PC-3 (cell line): ENCODE data around the gene PRKCQ. TPM values are rescaled to one million over a fixed set of nuclear protein-coding genes. Genes with fewer than 3 reads are reported as not detected.

Source experiments
- ATAC-seq: fragments of 200-7000 bp; cut with Tn5 transposase; 2 replicates; pipeline ENCODE4 v1.9.1; 2020; ENCODE audit warnings: mild to moderate bottlenecking, moderate library complexity
- BruUV-seq: library from RNA; stranded (reverse); fragments of 400-500 nt; replicated peaks from 2 replicates; lab custom pipeline; 2021; lab: Mats Ljungman, UMichigan
- CTCF ChIA-PET: fragments of 300-600 bp; sonication (Branson Sonifier 250); formaldehyde crosslinking; loops from one replicate; lab custom pipeline; 2022; ENCODE audit warnings: antibody characterized with exemption; lab: Charles Lee
- POLR2A ChIA-PET: fragments of 300-600 bp; sonication (Branson Sonifier 250); formaldehyde crosslinking; loops from one replicate; lab custom pipeline; 2022; ENCODE audit warnings: antibody characterized with exemption; ENCODE audit not compliant: unreplicated experiment; lab: Charles Lee
- DNase-seq: peaks from one replicate; pipeline ENCODE4 v3.0.0-alpha.2; 2015
- H2AFZ ChIP-seq: fragments of 300-600 bp; sonication (generic); 2 replicates; pipeline ENCODE4 v1.6.0; 2016; ENCODE audit warnings: antibody characterized with exemption, low read length
- H3F3A ChIP-seq: fragments of 300-600 bp; sonication (generic); one replicate; pipeline ENCODE4 v1.6.0; 2017; ENCODE audit warnings: antibody characterized with exemption, low read length, control low read depth, mild to moderate bottlenecking; ENCODE audit not compliant: unreplicated experiment
- H3K27ac ChIP-seq: fragments of 300-600 bp; sonication (generic); 2 replicates; pipeline ENCODE4 v1.5.1; 2016; ENCODE audit warnings: mild to moderate bottlenecking, low read length
- H3K27me3 ChIP-seq: fragments of 300-600 bp; sonication (generic); 2 replicates; pipeline ENCODE4 v1.6.1; 2016; ENCODE audit warnings: low read length, mixed read lengths
- H3K36me3 ChIP-seq: fragments of 300-600 bp; sonication (generic); 2 replicates; pipeline ENCODE4 v1.6.1; 2016; ENCODE audit warnings: low read depth, mixed run types, low read length, mixed read lengths
- H3K4me1 ChIP-seq: fragments of 300-600 bp; sonication (generic); 2 replicates; pipeline ENCODE4 v1.5.1; 2016; ENCODE audit warnings: low read length; ENCODE audit not compliant: insufficient read depth
- H3K4me2 ChIP-seq: fragments of 300-600 bp; sonication (generic); 2 replicates; pipeline ENCODE4 v1.6.0; 2016; ENCODE audit warnings: low read length
- H3K4me3 ChIP-seq: fragments of 300-600 bp; sonication (generic); 2 replicates; pipeline ENCODE4 v1.5.1; 2016; ENCODE audit warnings: mild to moderate bottlenecking, low read length, mixed read lengths
- H3K79me2 ChIP-seq: fragments of 300-600 bp; sonication (generic); 2 replicates; pipeline ENCODE4 v1.6.1; 2017; ENCODE audit warnings: low read length, mixed read lengths
- H3K9ac ChIP-seq: fragments of 300-600 bp; sonication (generic); 2 replicates; pipeline ENCODE4 v1.6.0; 2016; ENCODE audit warnings: mild to moderate bottlenecking, low read length
- H3K9me2 ChIP-seq: fragments of 300-600 bp; sonication (generic); replicated peaks from 2 replicates; pipeline ENCODE4 v1.6.1; 2016; ENCODE audit warnings: mixed run types, low read length, mixed read lengths
- H3K9me3 ChIP-seq: fragments of 300-600 bp; sonication (generic); 2 replicates; pipeline ENCODE4 v1.6.1; 2016; ENCODE audit warnings: low read length, mixed read lengths
- H4K20me1 ChIP-seq: fragments of 300-600 bp; sonication (generic); 2 replicates; pipeline ENCODE4 v1.6.1; 2016; ENCODE audit warnings: low read length, mixed read lengths
- EZH2 ChIP-seq: fragments of 300-600 bp; sonication (generic); IDR thresholded peaks from one replicate; pipeline ENCODE4 v1.6.1; 2017; ENCODE audit warnings: antibody characterized with exemption, mild to moderate bottlenecking, low read length; ENCODE audit not compliant: unreplicated experiment
- EZH2phosphoT487 ChIP-seq: fragments of 300-600 bp; sonication (generic); IDR thresholded peaks from 2 replicates; pipeline ENCODE4 v1.6.1; 2018; ENCODE audit warnings: mild to moderate bottlenecking, antibody characterized with exemption, low read length, borderline replicate concordance
- intact Hi-C: fragments of 100-400 bp; cut with micrococcal nuclease; formaldehyde crosslinking; loops from 2 replicates; pipeline ENCODE4 v1.9.0; 2023
- total RNA-seq: library from RNA; depleted of rRNA; stranded (reverse); fragments of >200 nt; gene quantifications from 2 replicates; pipeline ENCODE4 v1.2.3, GENCODE V29; 2014
- TF ChIP-seq, protein P1 (sequence below): fragments of 300-600 bp; sonication (generic); conservative IDR thresholded peaks from 2 replicates; pipeline ENCODE4 v1.5.1; 2017; ENCODE audit warnings: antibody characterized with exemption, low read depth, mild to moderate bottlenecking, low read length

PRKCQ gene
- total RNA-seq, 1 experiment from 2014 or later = not detected

DNA sequence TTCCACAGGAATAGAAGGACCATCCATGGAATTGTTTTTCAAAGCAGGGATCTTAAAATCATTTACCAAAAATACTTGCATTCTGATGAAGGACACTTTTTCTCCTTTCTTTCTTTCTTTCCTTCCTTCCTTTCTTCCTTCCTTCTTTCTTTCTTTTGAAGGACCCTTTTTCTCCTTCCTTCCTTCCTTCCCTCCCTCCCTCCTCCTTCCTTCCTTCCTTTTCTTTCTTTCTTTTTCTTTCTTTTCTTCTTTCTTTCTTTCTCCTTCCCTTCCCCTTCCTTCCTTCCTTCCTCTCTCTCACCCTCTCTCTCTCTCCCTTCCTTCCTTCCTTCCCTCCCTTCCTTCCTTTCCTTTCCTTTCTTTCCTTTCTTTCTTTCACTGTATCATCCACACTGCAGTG, 74.8 kb downstream of the PRKCQ start:
- H3K4me3 ChIP-seq = no peak overlapping the region
- H3K27ac ChIP-seq = no peak overlapping the region
- no peak overlapping the region for H2AFZ ChIP-seq
- ChIA-PET POLR2A (no interaction called here), CTCF (no interaction called here)
- ATAC-seq (no peak), DNase-seq (no peak)
- intact Hi-C loops = no loop called here
- no TSS peak for BruUV-seq
- no peaks in the 10 kb centered on the region for H3K36me3 ChIP-seq
- H3K27me3 ChIP-seq = peaks cover 52% of the 10 kb centered on the region
- H3K79me2 ChIP-seq = no peaks in the 10 kb centered on the region
- no peak overlapping the region for H3K9ac ChIP-seq
- no peaks in the 10 kb centered on the region for H3K4me1 ChIP-seq
- no peaks in the 10 kb centered on the region for H3K9me3 ChIP-seq
- no peak overlapping the region for H3K4me2 ChIP-seq
- no peaks in the 10 kb centered on the region for H3K9me2 ChIP-seq
- H3F3A ChIP-seq = no peaks in the 10 kb centered on the region
- no peak for TF ChIP-seq EZH2
- TF ChIP-seq EZH2phosphoT487 = no peak
- TF ChIP-seq, protein P1, sequence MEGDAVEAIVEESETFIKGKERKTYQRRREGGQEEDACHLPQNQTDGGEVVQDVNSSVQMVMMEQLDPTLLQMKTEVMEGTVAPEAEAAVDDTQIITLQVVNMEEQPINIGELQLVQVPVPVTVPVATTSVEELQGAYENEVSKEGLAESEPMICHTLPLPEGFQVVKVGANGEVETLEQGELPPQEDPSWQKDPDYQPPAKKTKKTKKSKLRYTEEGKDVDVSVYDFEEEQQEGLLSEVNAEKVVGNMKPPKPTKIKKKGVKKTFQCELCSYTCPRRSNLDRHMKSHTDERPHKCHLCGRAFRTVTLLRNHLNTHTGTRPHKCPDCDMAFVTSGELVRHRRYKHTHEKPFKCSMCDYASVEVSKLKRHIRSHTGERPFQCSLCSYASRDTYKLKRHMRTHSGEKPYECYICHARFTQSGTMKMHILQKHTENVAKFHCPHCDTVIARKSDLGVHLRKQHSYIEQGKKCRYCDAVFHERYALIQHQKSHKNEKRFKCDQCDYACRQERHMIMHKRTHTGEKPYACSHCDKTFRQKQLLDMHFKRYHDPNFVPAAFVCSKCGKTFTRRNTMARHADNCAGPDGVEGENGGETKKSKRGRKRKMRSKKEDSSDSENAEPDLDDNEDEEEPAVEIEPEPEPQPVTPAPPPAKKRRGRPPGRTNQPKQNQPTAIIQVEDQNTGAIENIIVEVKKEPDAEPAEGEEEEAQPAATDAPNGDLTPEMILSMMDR = no peak
- no peaks in the 10 kb centered on the region for H4K20me1 ChIP-seq

- H3K27ac ChIP-seq = no peak overlapping the region
- no TSS peak for BruUV-seq
- no peaks in the 10 kb centered on the region for H3K9me3 ChIP-seq
- H3K4me2 ChIP-seq = no peak overlapping the region
- H4K20me1 ChIP-seq = no peaks in the 10 kb centered on the region
- no peak overlapping the region for H2AFZ ChIP-seq
- DNase-seq = no peak
- ATAC-seq = no peak
- H3F3A ChIP-seq = no peaks in the 10 kb centered on the region
- ChIA-PET POLR2A (no interaction called here), CTCF (no interaction called here)
- peaks cover 52% of the 10 kb centered on the region for H3K27me3 ChIP-seq
- H3K79me2 ChIP-seq = no peaks in the 10 kb centered on the region
- H3K36me3 ChIP-seq = no peaks in the 10 kb centered on the region
- no peaks in the 10 kb centered on the region for H3K4me1 ChIP-seq
- intact Hi-C loops = no loop called here
- no peaks in the 10 kb centered on the region for H3K9me2 ChIP-seq
- TF ChIP-seq EZH2phosphoT487 (no peak), EZH2 (no peak)
- TF ChIP-seq, protein P1 = no peak
- no peak overlapping the region for H3K9ac ChIP-seq
- no peak overlapping the region for H3K4me3 ChIP-seq
These were observed 75.8 kb downstream of the PRKCQ start for GRCh38 chr10:6504296-6504695.

DNA sequence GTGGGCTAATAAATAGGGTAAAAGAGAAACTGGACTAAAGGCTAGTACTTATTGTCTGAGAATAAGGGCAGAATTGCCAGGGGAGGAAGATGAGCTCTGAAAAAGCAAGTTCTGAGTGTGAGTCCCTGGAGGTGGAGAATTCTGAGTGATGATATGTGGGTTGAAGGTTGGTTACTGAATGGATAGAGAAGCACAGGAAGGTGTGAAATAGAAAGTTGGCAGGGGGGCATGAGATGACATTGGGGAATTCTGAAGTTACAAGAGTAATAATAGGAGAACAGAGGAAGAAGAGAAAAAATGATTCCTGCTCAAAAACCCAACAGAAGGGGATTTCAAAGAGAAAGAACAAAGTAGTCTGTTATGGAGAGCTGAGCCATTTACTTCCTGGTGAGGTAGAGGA, 76.9 kb downstream of the PRKCQ start:
- Histone ChIP-seq H3K9ac (no peak overlapping the region), H3F3A (no peaks in the 10 kb centered on the region), H3K9me2 (no peaks in the 10 kb centered on the region), H3K27ac (no peak overlapping the region), H3K4me3 (no peak overlapping the region), H3K79me2 (no peaks in the 10 kb centered on the region), H4K20me1 (no peaks in the 10 kb centered on the region), H3K36me3 (no peaks in the 10 kb centered on the region), H3K4me1 (no peaks in the 10 kb centered on the region), H3K4me2 (no peak overlapping the region), H2AFZ (no peak overlapping the region), H3K9me3 (no peaks in the 10 kb centered on the region), H3K27me3 (peaks cover 57% of the 10 kb centered on the region)
- intact Hi-C loops = no loop called here
- BruUV-seq = no TSS peak
- TF ChIP-seq, protein P1 = no peak
- TF ChIP-seq EZH2phosphoT487 = no peak
- TF ChIP-seq EZH2 = no peak
- POLR2A ChIA-PET = no interaction called here
- CTCF ChIA-PET = no interaction called here
- ATAC-seq = no peak
- DNase-seq = no peak
